Inferior parietal cortex (tissue), 1 donor: ENCODE data around the gene ARHGAP10.

Experiments
- DNase-seq: peaks from one replicate; pipeline ENCODE4 v3.0.0-alpha.2; 2016; ENCODE audit errors: extremely low spot score

Gene ARHGAP10

DNA sequence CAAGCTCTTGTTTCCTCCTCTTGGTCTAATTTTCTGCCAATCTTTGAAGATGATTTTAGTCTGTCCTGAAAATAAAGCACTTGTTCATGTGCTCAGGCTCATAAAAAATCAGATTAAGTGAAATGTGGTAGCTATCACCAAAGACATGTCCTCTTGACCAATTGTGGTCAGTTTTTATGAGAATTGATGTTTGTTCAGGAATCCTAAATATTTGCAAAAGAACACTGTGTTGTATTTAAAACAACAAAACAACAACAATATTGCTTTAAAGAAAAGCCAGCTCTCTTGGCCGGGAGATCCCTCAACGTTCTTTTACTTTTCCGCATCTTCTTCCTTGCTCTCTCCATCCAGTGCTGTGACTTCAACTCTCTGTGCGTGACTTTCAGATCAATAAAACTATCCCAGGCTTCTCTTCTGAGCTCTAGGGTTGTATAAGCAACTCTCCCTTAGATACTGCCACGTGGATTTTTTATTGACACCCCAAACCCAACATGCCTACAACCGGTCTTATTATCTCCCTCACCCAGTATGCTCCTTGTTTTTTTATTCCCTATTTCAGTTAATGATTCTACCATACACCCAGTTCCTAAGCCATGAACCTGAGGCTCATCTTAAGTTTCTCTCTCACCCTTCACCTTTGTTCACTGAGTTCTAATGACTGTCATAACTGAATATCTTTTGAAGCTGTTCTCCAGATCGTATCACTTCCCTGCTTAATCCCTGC is 309.9 kb downstream of the ARHGAP10 start:
- DNase-seq, result no peak

DNA sequence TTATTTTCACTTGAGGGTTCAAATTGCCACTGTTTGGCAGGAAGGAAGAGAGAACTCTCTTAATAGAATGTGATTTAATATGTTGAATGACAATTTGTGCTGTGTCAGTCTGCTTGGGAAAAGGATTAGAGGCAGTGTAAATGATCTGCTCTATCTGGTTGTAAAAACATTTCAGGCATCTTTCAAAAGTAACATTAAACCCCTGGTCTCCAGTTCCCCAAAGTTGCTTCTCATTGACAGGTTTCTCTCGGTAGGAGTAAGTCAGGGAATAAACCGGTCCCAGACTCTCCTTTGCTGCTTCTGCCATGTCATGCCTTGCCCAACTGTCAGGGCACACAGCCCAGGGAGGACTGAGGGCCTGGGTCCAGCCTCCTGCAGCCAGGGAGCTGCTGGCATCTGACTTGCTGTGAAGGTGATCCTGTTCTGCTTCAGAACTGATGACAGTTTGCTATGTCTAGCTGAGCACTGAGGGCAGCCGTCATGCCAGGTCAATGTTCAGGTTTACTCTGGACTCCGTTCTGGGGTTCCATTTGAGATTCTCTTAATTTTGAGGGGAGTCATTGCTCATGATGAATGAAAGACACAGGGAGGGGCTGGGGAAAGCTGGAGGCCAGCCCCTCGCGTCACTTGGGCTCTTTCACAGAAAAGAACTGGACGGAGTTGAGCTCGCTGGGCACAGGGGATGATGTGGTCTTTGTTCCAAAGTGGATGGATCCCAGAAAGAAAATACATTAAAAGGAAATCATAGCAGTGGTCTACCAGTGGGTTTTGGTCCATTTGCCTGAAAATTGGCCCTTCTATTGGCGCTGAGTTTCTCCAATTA is 312.4 kb downstream of the ARHGAP10 start:
- DNase-seq, result no peak

DNA sequence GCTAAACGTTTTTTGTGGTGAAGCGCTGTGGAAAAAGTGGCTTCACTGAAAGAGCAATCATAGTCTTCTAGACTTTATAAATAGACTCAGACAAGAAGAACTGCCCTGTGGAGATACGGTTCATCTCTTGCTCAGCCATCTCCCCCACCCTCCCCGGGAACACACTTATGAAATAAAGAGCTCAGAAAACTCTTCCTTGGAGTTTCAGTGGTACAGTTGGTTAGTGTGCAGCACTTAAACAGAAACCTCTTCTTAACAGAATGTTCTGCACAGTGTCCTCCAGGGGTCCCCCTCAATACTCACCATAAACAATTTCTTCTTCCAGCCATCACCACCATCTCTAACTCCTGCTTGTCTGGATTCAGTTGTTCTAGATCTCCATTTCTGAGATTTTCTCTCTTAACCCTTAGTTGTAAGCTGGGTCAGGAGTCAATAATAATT is 313.0 kb downstream of the ARHGAP10 start:
- DNase-seq, result no peak

DNA sequence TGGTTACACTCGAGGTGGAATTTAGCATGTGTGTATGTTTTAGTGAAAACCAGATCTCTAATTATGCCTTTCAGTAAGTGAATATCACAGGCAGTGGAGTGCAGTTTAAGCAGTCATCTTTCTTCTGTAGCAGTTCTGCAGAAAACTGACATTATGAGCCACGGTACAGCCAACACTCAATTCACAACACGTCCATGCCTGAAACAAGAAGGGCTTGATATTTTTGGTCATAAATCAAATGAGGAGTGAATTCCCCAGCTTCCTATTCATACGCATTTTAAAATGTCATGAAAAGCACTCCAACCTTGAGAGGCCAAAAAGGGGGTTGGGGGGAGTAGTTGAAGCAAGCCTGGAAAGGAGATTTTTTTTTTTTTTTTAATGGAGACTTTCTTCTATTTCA is 316.7 kb downstream of the ARHGAP10 start:
- DNase-seq, result no peak

GRCh38 chr4:148051403-148051802 is 319.5 kb downstream of the ARHGAP10 start:
- DNase-seq, result no peak

GRCh38 chr4:148052448-148052847 is 320.6 kb downstream of the ARHGAP10 start:
- DNase-seq, result no peak

DNA sequence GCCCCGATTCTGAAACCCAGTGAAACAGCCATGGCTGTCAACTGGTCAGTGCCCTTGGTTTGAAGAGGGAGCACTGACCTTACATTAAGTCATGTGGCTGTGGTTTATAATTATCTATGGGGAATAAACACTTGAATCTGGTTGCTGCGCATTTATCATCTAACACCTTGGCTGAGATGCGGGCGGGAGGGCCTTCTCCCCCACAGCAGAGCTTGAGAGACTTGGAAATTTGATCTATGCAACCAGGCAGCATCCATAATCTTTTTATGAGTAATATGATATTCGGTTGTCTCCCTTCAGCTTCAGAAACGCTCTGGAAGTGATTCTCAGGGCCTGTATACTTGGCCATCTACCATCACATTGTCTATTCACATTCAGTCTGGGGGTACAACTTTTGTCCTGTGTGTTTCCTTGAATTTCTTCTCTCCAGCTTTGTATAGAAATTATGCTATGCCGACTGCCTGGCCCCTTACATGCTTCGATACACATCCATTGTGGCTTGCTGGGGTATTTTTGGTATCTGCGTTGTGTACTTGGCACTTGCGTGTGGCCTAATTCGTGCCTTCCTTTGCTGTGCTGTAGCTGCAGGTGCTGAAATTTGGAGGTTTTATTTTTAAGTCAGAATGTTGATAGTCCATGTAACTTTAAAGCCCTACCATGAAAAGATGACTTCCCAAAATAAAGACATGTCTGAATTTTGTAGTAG is 321.6 kb downstream of the ARHGAP10 start:
- no peak for DNase-seq

- DNase-seq, result no peak
These were observed 322.4 kb downstream of the ARHGAP10 start for GRCh38 chr4:148054275-148054674.

- DNase-seq, result no peak
These were observed 324.0 kb downstream of the ARHGAP10 start for GRCh38 chr4:148055844-148056243.

GRCh38 chr4:148056879-148057278 is 325.0 kb downstream of the ARHGAP10 start:
- DNase-seq, result peak; percentile 42

- DNase-seq, result no peak
These were observed 325.6 kb downstream of the ARHGAP10 start for GRCh38 chr4:148057516-148057915.

GRCh38 chr4:148057984-148058859 is 326.3 kb downstream of the ARHGAP10 start:
- DNase-seq, result peak; percentile 56

DNA sequence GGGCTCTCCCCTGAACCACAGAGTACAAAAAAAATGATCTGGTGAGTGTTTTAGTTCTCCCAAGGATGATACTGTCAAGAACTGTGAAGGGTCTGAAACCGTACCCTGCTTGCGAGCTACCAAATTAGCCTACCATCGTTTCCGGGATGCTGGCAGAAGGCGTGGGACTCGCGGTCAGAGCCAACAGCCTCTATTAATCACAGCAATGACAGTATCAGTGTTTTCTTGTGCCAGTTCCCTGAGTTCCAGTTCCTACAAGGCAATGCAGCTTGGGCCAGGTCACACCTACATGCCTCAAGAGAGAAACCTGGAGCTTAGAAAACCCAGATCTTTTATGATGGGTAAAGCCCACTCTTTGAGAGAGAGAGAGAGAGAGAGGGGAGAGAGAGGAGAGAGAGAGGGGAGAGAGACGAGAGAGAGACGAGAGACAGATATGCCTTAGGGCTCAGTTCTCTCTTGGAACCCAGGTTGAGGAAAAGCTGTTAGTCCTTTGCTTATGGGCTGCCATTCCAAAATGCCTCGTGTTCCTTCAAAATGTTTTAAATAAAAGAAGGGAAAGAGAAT is 327.8 kb downstream of the ARHGAP10 start:
- no peak for DNase-seq

DNA sequence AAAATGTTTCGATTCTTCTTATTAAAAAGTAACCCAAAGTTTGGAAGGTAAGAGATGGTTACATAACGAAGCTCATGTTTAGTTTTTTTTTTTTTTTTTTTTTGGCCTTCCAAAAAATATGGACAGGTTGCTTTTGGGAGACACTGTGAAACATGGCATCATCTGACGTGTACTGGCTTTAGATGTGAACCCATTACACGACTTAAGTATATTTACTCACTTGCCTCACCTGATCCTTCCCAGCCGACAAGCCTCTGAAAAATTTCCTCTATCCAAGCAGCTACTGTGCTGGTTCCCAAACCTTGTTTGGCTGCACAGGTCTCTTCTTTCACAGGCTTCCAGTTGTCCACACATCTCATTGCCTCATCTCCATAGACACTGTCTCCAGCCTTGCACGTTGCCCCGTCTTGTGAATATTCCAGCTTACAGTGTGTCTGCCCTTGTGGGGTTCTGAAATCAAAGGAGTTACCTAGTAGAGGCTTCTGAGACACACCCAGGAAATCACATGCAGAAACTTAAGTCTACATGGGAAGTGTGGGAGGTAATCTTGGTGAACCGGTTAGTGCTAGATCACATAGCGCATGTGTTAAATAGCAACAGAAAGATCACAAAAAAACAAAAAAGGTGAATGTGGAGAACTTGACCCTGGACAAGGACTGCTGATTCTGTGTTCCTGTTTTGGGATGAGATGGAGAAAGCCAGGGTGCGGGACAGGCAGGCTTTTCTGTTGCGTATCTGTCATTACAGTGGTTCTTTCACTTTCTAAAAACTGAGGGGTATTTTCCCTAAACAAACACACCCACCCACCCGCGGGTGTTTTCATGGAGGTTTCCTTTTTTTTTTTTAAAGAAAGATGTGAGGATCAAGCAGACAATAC is 328.6 kb downstream of the ARHGAP10 start:
- no peak for DNase-seq

- no peak for DNase-seq
These were observed 329.2 kb downstream of the ARHGAP10 start for GRCh38 chr4:148061141-148061481.

DNA sequence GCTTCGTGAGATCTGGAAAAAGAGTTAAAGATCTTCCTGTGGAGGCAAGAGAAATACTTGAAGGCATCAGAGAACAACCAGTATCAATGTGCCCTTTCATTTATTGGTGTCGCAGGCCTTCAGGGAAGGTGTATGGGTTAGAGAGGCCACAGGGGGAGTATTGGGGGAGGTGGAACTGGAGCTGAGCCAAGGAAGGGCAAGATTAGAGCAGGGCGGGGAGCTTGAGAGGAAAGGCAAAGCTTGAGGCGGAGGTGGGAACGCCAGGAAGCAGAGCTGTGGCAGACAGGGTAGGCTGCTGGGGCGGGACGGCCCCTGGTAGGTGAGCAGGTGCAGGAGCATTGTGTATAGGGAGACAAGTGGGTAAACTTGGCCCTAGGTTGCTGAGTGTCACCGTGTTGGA is 329.9 kb downstream of the ARHGAP10 start:
- DNase-seq, result no peak

DNA sequence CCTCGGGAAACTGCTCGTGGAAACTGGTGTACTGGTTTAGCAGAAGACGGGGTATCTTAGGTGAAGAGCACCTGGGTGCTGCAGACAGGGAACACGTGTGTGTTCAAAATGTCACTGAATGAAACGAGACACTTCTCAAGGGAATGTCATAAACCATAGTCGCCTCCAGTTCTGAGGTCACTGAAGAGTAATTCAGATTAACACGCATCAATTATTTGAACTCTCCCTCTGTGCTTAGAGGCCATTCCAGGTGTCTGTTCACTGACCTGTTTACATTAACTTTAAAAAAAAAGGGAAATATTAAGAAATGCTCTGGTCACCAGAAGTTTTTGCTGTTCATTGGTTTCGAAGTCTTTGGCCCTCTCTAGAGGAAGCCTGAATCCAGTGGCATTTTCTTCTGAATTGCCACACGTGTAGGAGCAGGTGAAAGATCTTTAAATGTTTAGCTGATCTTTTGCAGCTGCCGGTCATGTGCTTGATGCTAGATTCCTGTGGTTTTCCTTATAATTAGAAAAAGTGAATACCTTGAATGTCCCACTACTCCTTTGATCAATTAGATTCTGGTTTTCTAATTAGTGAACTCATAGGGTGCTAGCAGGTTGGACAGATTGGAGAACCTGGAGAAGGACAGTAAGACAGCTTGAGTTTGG is 330.5 kb downstream of the ARHGAP10 start:
- no peak for DNase-seq

DNA sequence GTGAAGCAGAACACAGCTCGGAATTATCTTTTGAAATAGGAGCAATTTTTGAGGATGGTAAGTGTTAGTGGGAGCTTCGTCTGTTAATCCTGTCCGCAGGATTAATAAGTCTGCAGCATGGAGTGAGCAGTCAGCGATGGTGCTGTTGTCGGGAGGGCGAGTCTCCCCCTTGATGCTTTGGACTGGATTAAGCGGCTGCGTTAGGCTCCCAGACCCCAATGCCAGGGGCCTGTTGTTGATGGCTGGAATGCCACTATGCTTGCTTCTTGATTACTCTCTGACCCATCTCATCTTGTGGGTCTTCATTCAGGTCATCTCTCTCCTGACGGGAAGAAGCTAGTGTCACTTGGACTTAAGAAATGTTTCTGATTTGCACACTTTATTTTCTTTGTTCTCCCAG is 332.6 kb downstream of the ARHGAP10 start:
- no peak for DNase-seq

GRCh38 chr4:148065075-148065474 is 333.2 kb downstream of the ARHGAP10 start:
- DNase-seq, result peak; percentile 65
